C4-2B (cell line): ENCODE measurements around the gene SMR3A.

Source experiments
- ZFX ChIP-seq: fragments of 450-650 bp; IDR thresholded peaks from 2 replicates; pipeline ENCODE4 v1.6.1; 2017
- TF ChIP-seq, protein P1 (sequence below): fragments of 450-650 bp; conservative IDR thresholded peaks from 2 replicates; pipeline ENCODE4 v1.5.1; 2017; ENCODE audit warnings: mild to moderate bottlenecking

DNA sequence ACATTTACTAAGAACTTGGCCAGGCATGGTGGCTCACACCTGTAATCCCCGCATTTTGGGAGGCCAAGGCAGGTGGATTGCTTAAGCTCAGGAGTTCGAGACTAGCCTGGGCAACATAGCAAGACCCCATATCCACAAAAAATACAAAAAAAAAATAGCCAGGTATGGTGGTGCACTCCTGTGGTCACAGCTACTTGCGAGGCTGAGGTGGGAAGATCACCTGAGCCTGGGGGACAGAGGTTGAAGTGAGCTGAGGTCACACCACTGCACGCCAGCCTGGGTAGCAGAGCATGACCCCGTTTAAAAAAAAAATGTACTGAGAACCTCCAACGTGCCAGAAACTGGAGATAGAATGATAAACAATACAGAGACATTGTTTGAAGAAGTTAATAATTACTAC, 45.2 kb downstream of the SMR3A start:
- TF ChIP-seq, protein P1, sequence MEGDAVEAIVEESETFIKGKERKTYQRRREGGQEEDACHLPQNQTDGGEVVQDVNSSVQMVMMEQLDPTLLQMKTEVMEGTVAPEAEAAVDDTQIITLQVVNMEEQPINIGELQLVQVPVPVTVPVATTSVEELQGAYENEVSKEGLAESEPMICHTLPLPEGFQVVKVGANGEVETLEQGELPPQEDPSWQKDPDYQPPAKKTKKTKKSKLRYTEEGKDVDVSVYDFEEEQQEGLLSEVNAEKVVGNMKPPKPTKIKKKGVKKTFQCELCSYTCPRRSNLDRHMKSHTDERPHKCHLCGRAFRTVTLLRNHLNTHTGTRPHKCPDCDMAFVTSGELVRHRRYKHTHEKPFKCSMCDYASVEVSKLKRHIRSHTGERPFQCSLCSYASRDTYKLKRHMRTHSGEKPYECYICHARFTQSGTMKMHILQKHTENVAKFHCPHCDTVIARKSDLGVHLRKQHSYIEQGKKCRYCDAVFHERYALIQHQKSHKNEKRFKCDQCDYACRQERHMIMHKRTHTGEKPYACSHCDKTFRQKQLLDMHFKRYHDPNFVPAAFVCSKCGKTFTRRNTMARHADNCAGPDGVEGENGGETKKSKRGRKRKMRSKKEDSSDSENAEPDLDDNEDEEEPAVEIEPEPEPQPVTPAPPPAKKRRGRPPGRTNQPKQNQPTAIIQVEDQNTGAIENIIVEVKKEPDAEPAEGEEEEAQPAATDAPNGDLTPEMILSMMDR, result no peak
- no peak for TF ChIP-seq ZFX
